Adrenal gland (tissue), 12 donors: ENCODE measurements around the gene PLEKHA5. TPM values are rescaled to one million over a fixed set of nuclear protein-coding genes. Genes with fewer than 3 reads are reported as not detected.

Experiments
- DNase-seq, 7 donors: peaks; one replicate each; pipeline ENCODE4 v3.0.0-alpha.2; 2019 to 2020
- H3K27ac ChIP-seq, 5 donors: fragments of 200-600 bp; sonication (generic) in 4 of 5; 1 replicate in 3 of 5; 2 replicates in 2 of 5; pipeline versions ENCODE4 v1.5.1 to v1.8.0; 2016 to 2020; ENCODE audit warnings: mild to moderate bottlenecking in 1 of 5
- H3K27me3 ChIP-seq: fragments of 200-600 bp; 2 replicates; pipeline ENCODE4 v1.8.0; 2021
- H3K36me3 ChIP-seq, 2 donors: fragments of 200-600 bp; replicated peaks in 1 of 2; 1 replicate in 1 of 2; 2 replicates in 1 of 2; pipeline versions ENCODE4 v1.5.1 to v1.8.0; 2018 to 2022
- H3K4me1 ChIP-seq, 2 donors: fragments of 200-600 bp; replicated peaks in 1 of 2; 1 replicate in 1 of 2; 2 replicates in 1 of 2; pipeline versions ENCODE4 v1.5.1 to v1.8.0; 2018 to 2021
- H3K4me3 ChIP-seq, 4 donors: fragments of 200-600 bp; sonication (generic) in 3 of 4; one replicate each; pipeline ENCODE4 v1.5.1; 2016 to 2018
- H3K9me3 ChIP-seq, 3 donors: fragments of 200-600 bp; sonication (generic) in 1 of 3; replicated peaks in 1 of 3; 1 replicate in 2 of 3; 2 replicates in 1 of 3; pipeline versions ENCODE4 v1.5.1 to v1.8.0; 2016 to 2021
- CTCF ChIP-seq, 6 experiments: fragments of 450-650 bp in 4 of 6; fragments of 200-600 bp in 2 of 6; sonication (generic) in 1 of 6; IDR thresholded peaks; 1 replicate in 5 of 6; 2 replicates in 1 of 6; pipeline versions ENCODE4 v1.5.1 to v1.8.0; 2016 to 2021; ENCODE audit warnings: antibody characterized with exemption in 6 of 6, mild to moderate bottlenecking in 2 of 6, moderate library complexity in 1 of 6
- POLR2A ChIP-seq, 2 donors: fragments of 450-650 bp; IDR thresholded peaks; one replicate each; pipeline ENCODE4 v1.6.1; 2017; ENCODE audit warnings: antibody characterized with exemption in 2 of 2, mild to moderate bottlenecking in 2 of 2, moderate library complexity in 1 of 2
- WGBS, 4 donors: extraction: QIAGEN DNeasy Blood & Tissue Kit in 2 of 4; methylation state at CpG; one replicate each; pipeline versions ENCODE4 v1.1.5 to v1.1.7; 2013 to 2017; 5-methylcytosine and 5-hydroxymethylcytosine counted together
- intact Hi-C, 2 donors: fragments of 100-400 bp; cut with DNase I; formaldehyde crosslinking; loops; one replicate each; pipeline versions ENCODE4 v1.14.1 to v1.15.0; 2022 to 2023
- polyA plus RNA-seq, 3 donors: library from polyadenylated mRNA; stranded (reverse); fragments of 200-250 nt in 2 of 3; fragments of 350-450 nt in 1 of 3; fragmentation: Illumina TruSeq in 1 of 3; extraction: RNeasy Lipid Tissue Mini Kit (QIAGEN cat#74804) in 1 of 3; gene quantifications; one replicate each; pipeline ENCODE4 v1.2.3, GENCODE V29; 2013 to 2014
- total RNA-seq, 9 donors: library from RNA; depleted of rRNA in 4 of 9; stranded (reverse); fragments of >200 nt in 4 of 9; fragments of 120-200 nt in 1 of 9; fragmentation: NEBNext Ultra II Directional in 1 of 9; extraction: Animal tissue kit (Norgen Biotek cat#: 25700) in 1 of 9; gene quantifications; one replicate each; pipeline versions ENCODE4 v1.1.0 to v1.2.4, GENCODE V29; 2013 to 2023
- donor health status: healthy with polysubstance abuse.
- donor health status: Bipolar disorder and iron deficiency.
- donor health status: DM: yes; HTN: yes; CAD: no.
- donor health status: DM: no; HTN: no; CAD: no.
- donor health status: DM: no; HTN: no; CAD: no.
- donor health status: DM: yes; HTN: yes; CAD: no.

PLEKHA5 gene
- total and polyA plus RNA-seq, 12 donors = 26.1 to 165 (median 95.7) TPM

DNA sequence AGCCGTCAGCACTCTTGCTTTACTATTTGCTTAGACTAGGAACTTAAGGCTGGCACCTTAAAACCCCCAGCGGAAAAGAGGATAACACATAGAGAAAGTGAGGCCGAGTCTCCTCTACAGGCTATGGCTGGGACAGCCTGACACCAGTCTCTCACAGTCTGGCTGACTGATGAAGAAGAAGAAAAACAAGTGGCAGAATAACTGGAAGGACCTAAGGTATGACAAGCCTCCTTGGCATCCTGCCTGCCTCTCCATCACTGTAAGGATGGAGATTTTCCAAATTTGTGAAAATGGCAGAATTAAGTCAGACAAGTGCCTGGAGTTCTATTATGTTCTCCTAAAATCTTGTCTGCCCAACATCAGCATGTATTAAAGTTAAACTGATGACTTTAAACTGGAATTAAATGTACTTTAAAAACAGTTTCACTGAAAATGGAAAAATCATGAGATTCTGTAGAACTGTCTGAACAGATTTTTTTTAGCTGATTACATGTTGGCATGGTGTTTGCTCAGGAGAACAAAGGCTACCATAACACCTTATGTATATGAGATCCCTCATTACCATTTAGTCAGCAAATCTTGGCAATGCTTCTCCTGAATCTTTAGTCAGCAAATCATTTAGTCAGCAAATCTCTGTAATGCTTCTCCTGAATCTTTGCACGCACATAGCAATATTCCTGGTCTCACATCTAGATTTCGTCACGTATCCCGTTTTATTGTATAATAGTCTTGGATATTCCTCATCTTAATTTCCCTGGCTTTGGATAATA is 169.5 kb downstream of the PLEKHA5 start:
- Histone ChIP-seq H3K27me3 (no peaks in the 10 kb centered on the region), H3K4me1 (peaks cover 21 to 34% of the 10 kb centered on the region in 2 donors), H3K36me3 (no peaks in the 10 kb centered on the region), H3K27ac (peak overlapping the region; percentile 11 to 79 (median 51)), H3K9me3 (no peaks in the 10 kb centered on the region), H3K4me3 (no peak overlapping the region)
- peak in 5 of 7 donors; percentile 36 to 67 (median 51) for DNase-seq
- 73 to 82% (median 77%) methylated on average over 7 of the region's 7 CpGs for WGBS, 4 donors
- TF ChIP-seq CTCF (IDR thresholded peaks at IDR 0.05) (no peak), POLR2A (IDR thresholded peaks at IDR 0.05) (no peak)
- intact Hi-C loops = no loop called here

DNA sequence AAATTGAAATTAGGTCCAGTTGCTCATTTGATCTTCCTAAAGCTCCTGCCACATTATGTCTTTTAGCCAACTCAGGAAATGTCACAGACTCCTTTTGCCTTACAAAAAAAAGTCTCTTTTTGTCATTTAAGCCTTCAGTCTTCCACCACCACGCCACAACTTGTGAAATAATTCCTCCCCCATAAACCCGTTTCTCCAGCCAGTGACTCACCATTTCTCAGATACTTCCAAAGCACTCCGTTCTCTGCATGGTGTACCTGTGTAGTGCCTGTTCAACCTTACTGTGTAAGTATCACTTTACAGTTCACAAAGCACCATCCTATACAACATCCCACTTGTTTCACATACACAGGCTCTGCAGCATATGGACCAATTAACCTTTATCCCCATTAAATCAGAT is 170.2 kb downstream of the PLEKHA5 start:
- intact Hi-C loops = no loop called here
- 32 to 49% (median 40%) methylated on average over 3 of the region's 3 CpGs for WGBS, 4 donors
- H3K9me3 ChIP-seq = no peaks in the 10 kb centered on the region
- TF ChIP-seq POLR2A (IDR thresholded peaks at IDR 0.05) = no peak
- TF ChIP-seq CTCF (IDR thresholded peaks at IDR 0.05) = no peak
- no peaks in the 10 kb centered on the region for H3K27me3 ChIP-seq
- H3K4me1 ChIP-seq = peaks cover 23 to 38% of the 10 kb centered on the region in 2 donors
- no peaks in the 10 kb centered on the region for H3K36me3 ChIP-seq
- peak overlapping the region; percentile 11 to 79 (median 51) for H3K27ac ChIP-seq
- no peak overlapping the region for H3K4me3 ChIP-seq
- DNase-seq = peak in 3 of 7 donors; percentile 32 to 54 (median 47)

GRCh38 chr12:19301223-19301622 is 171.7 kb downstream of the PLEKHA5 start:
- TF ChIP-seq POLR2A (IDR thresholded peaks at IDR 0.05) (no peak), CTCF (IDR thresholded peaks at IDR 0.05) (no peak)
- DNase-seq = no peak
- H3K4me3 ChIP-seq = no peak overlapping the region
- intact Hi-C loops = no loop called here
- H3K27ac ChIP-seq = no peak overlapping the region
- H3K36me3 ChIP-seq = no peaks in the 10 kb centered on the region
- no peaks in the 10 kb centered on the region for H3K9me3 ChIP-seq
- H3K27me3 ChIP-seq = no peaks in the 10 kb centered on the region
- H3K4me1 ChIP-seq = peaks cover 25 to 44% of the 10 kb centered on the region in 2 donors

GRCh38 chr12:19301688-19302087 is 172.2 kb downstream of the PLEKHA5 start:
- Histone ChIP-seq H3K9me3 (no peaks in the 10 kb centered on the region), H3K36me3 (no peaks in the 10 kb centered on the region), H3K4me3 (no peak overlapping the region), H3K27me3 (no peaks in the 10 kb centered on the region), H3K27ac (no peak overlapping the region), H3K4me1 (peaks cover 25 to 44% of the 10 kb centered on the region in 2 donors)
- no peak for DNase-seq
- intact Hi-C loops = no loop called here
- no peak for TF ChIP-seq POLR2A (IDR thresholded peaks at IDR 0.05)
- no peak for TF ChIP-seq CTCF (IDR thresholded peaks at IDR 0.05)
- WGBS, 4 donors = 62 to 76% (median 65%) methylated on average over 1 of the region's 1 CpG
